ENCODE results near the gene PTPN20.

PTPN20 gene

GRCh38 chr10:46998595-46998994 lies 87.4 kb downstream of the PTPN20 start:
- no peak for DNase-seq (ENCODE audit: extremely low spot score)
- TF ChIP-seq, protein P1, sequence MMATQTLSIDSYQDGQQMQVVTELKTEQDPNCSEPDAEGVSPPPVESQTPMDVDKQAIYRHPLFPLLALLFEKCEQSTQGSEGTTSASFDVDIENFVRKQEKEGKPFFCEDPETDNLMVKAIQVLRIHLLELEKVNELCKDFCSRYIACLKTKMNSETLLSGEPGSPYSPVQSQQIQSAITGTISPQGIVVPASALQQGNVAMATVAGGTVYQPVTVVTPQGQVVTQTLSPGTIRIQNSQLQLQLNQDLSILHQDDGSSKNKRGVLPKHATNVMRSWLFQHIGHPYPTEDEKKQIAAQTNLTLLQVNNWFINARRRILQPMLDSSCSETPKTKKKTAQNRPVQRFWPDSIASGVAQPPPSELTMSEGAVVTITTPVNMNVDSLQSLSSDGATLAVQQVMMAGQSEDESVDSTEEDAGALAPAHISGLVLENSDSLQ (IDR thresholded peaks at IDR 0.05): no peak
- TF ChIP-seq FOXM1 (IDR thresholded peaks at IDR 0.05; ENCODE audit: borderline replicate concordance): no peak
- TF ChIP-seq HDGF (IDR thresholded peaks at IDR 0.05; ENCODE audit: borderline replicate concordance): no peak
- TF ChIP-seq SP1 (IDR thresholded peaks at IDR 0.05): no peak
- TF ChIP-seq SUZ12 (IDR thresholded peaks at IDR 0.05): no peak
- ChIA-PET CTCF (interaction anchor here (1.1 kb wide), 1 partner anchor 313 kb away, joined by 3 read pairs; no protein-coding TSS in a partner anchor), POLR2A (no interaction called here)

DNA sequence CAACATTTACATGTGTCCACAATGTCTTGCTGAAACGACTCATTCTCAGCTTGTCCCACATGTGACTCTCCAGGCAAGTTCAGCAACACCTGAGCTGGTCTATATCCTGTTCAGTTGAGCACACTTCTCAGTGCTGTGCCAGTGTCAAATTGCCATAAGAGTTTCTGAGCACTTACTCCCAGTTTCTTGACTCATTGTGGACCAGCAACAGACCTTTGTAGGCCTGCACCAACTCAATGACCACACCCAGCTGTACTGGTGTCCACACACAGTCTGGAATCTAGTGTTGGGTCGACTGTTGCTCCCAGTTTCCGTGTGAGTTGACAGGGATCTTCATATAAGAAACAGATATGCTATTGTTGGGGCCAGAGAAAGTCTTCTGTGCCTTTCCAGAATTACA lies 88.0 kb downstream of the PTPN20 start:
- CTCF ChIA-PET: no interaction called here
- TF ChIP-seq SP1 (IDR thresholded peaks at IDR 0.05) (no peak), FOXM1 (IDR thresholded peaks at IDR 0.05; ENCODE audit: borderline replicate concordance) (no peak), SUZ12 (IDR thresholded peaks at IDR 0.05) (no peak), ARNT (IDR thresholded peaks at IDR 0.05) (no peak), ZNF384 (IDR thresholded peaks at IDR 0.05) (no peak), FOXK2 (IDR thresholded peaks at IDR 0.05) (no peak), L3MBTL2 (conservative IDR thresholded peaks at IDR 0.05) (no peak), HDGF (IDR thresholded peaks at IDR 0.05; ENCODE audit: borderline replicate concordance) (no peak), FOXA1 (IDR thresholded peaks at IDR 0.05) (no peak), NFRKB (IDR thresholded peaks at IDR 0.05) (no peak), BHLHE40 (IDR thresholded peaks at IDR 0.05; ENCODE audit: borderline replicate concordance) (no peak), ELF4 (IDR thresholded peaks at IDR 0.05) (no peak), LEF1 (IDR thresholded peaks at IDR 0.05; ENCODE audit: borderline replicate concordance) (no peak), TARDBP (IDR thresholded peaks at IDR 0.05) (no peak), CTBP1 (IDR thresholded peaks at IDR 0.05; ENCODE audit: borderline replicate concordance) (no peak)
- TF ChIP-seq, protein P1 (IDR thresholded peaks at IDR 0.05): no peak
- POLR2A ChIA-PET: no interaction called here
- DNase-seq (ENCODE audit: extremely low spot score): no peak

DNA sequence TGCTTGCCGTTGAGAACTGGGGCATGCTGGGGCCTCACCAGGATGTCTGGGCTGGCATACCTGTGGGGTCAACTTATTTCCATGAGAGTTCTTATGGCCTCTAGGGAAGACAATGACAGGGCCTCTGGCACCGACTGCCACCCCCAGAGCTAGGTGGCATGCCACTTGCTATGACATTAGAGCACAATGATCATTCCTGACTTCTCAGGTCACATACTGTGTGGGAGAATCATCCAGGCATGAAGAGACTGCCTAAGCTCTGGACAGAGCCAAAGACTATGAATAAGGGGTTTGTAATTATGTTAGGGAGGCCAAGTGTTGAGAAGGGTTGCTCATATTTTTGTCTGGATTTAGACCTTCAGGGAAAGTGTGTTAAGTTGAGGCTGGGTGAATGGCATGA lies 97.5 kb downstream of the PTPN20 start:
- ChIA-PET CTCF (no interaction called here), POLR2A (no interaction called here)
- DNase-seq (ENCODE audit: extremely low spot score): no peak
- TF ChIP-seq FOXK2 (IDR thresholded peaks at IDR 0.05): no peak
- TF ChIP-seq ARNT (IDR thresholded peaks at IDR 0.05): no peak

DNA sequence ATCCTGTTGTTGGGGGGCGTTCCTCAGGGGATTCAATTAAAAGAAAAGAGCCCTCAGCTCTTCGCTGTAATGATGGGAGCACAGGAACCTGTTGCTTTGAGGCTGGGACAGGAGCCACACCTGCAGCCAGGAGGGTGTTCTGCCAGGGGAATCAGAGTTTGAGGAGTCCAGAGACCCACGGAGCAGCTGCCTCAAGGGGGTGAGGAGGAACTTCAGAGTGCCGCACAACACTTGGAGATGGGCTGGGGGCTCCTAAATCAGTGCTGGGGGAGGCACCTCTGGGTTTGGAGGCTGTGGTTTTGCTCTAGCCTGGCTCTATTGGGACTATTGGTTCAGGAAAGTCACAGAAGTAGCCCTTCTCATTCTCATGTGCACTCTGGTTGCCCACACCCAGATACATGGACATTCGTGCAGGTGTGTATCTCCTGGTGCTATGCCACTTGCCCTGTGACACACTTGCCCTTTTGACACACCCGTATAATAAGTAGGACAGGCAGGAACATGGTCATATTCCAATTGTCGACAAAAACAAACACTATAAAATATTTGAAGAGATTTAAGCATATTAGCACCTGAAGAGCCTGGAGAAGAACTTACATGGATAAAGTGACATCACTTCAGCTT lies 98.1 kb downstream of the PTPN20 start:
- ChIA-PET CTCF (no interaction called here), POLR2A (no interaction called here)
- DNase-seq (ENCODE audit: extremely low spot score): no peak
- no peak for TF ChIP-seq ARNT (IDR thresholded peaks at IDR 0.05)
- no peak for TF ChIP-seq LEF1 (IDR thresholded peaks at IDR 0.05; ENCODE audit: borderline replicate concordance)
- TF ChIP-seq SUZ12 (IDR thresholded peaks at IDR 0.05): no peak
- no peak for TF ChIP-seq FOXK2 (IDR thresholded peaks at IDR 0.05)
- no peak for TF ChIP-seq L3MBTL2 (conservative IDR thresholded peaks at IDR 0.05)
- no peak for TF ChIP-seq NFRKB (IDR thresholded peaks at IDR 0.05)
- no peak for TF ChIP-seq CTBP1 (IDR thresholded peaks at IDR 0.05; ENCODE audit: borderline replicate concordance)
- TF ChIP-seq TARDBP (IDR thresholded peaks at IDR 0.05): no peak
- no peak for TF ChIP-seq BHLHE40 (IDR thresholded peaks at IDR 0.05; ENCODE audit: borderline replicate concordance)
- TF ChIP-seq ZNF384 (IDR thresholded peaks at IDR 0.05): no peak
- TF ChIP-seq HDGF (IDR thresholded peaks at IDR 0.05; ENCODE audit: borderline replicate concordance): no peak
- no peak for TF ChIP-seq SP1 (IDR thresholded peaks at IDR 0.05)
- no peak for TF ChIP-seq ELF4 (IDR thresholded peaks at IDR 0.05)
- TF ChIP-seq, protein P1 (IDR thresholded peaks at IDR 0.05): no peak
- no peak for TF ChIP-seq FOXA1 (IDR thresholded peaks at IDR 0.05)
- no peak for TF ChIP-seq FOXM1 (IDR thresholded peaks at IDR 0.05; ENCODE audit: borderline replicate concordance)

- no peak for TF ChIP-seq SP1 (IDR thresholded peaks at IDR 0.05)
- CTCF ChIA-PET: no interaction called here
These were observed 98.8 kb downstream of the PTPN20 start for GRCh38 chr10:47010036-47010435.

GRCh38 chr10:47012214-47012613 lies 101.0 kb downstream of the PTPN20 start:
- ChIA-PET CTCF (no interaction called here), POLR2A (no interaction called here)
- DNase-seq (ENCODE audit: extremely low spot score): no peak
- TF ChIP-seq LEF1 (IDR thresholded peaks at IDR 0.05; ENCODE audit: borderline replicate concordance) (no peak), SUZ12 (IDR thresholded peaks at IDR 0.05) (no peak), FOXM1 (IDR thresholded peaks at IDR 0.05; ENCODE audit: borderline replicate concordance) (no peak), TARDBP (IDR thresholded peaks at IDR 0.05) (no peak), NFRKB (IDR thresholded peaks at IDR 0.05) (no peak), ELF4 (IDR thresholded peaks at IDR 0.05) (no peak), ARNT (IDR thresholded peaks at IDR 0.05) (no peak), BHLHE40 (IDR thresholded peaks at IDR 0.05; ENCODE audit: borderline replicate concordance) (no peak), HDGF (IDR thresholded peaks at IDR 0.05; ENCODE audit: borderline replicate concordance) (no peak)

More at GRCh38 chr10:47010036-47010435, 98.8 kb downstream of the PTPN20 start:
- no peak for DNase-seq (ENCODE audit: extremely low spot score)
- POLR2A ChIA-PET: no interaction called here
